DLD1 (cell line): Measurements from ENCODE around the gene MAPK8IP1.

Experiments
- in situ Hi-C: cut with HindIII; loops from 2 replicates; pipeline ENCODE4 v1.10.0; 2017; ENCODE audit warnings: low sequenced_read_pairs

Gene MAPK8IP1

DNA sequence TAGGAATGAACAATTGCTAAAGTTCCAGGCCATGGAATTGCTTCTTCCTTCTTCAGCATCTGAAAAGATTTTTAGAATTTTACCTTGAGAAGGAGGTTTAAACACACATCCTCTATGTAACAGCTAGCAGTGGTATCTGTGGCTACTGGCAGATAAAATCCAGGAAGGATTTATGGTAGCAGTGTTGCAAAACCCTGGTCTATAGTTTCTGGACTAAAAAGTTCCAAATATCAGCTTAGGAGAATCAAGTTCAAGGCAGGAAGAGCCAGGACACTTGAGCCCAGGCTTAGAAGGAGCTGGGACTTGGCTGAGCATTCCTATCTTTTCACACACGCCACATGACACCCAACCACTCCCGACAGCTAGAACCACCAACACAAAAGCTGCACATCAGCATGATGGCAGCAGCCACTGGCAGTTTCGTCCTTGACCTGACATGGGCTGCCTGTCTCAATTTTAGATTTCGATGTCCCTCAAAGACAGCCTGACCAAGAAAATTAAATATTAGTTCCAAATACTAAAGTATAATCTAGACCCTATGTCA, 51.1 kb downstream of the MAPK8IP1 start:
- in situ Hi-C loops, result no loop called here

DNA sequence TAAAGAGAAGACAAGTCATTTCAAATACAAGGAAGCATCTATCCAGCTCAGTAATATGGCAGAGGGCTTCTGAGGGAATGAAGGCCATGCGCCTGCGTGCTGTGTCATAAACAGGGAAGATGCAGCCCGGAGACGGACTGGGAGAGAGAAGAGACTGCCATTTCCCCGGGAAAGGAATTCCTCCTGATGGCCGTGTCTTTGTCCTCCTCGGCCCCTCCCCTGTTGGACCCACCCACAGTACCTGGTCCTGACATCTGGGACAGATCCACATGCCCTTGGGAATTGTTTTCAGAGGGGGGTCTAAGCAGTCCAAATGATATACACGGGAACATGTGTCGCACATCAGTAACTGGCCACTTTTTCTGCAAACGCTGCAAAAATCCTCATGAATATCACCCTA, 52.5 kb downstream of the MAPK8IP1 start:
- in situ Hi-C loops, result no loop called here

DNA sequence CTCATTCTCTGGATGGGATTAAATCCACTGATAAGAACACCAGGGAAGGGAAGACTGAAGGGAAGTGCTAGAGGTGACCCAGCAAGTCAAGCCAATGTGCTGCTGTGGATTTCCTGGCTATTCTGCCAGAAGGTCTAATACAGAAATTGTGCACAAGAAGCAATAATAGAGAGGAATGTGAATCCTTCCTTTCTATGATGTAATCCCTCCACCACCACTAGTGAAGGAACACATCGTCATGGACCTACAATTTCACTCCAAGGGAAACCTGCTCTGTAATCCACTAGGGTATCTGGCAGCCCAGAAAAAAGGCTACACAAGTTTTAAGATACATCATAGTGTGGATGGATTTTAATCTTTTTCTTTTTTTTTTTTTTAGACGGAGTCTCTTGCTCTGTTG, 54.4 kb downstream of the MAPK8IP1 start:
- in situ Hi-C loops, result no loop called here

DNA sequence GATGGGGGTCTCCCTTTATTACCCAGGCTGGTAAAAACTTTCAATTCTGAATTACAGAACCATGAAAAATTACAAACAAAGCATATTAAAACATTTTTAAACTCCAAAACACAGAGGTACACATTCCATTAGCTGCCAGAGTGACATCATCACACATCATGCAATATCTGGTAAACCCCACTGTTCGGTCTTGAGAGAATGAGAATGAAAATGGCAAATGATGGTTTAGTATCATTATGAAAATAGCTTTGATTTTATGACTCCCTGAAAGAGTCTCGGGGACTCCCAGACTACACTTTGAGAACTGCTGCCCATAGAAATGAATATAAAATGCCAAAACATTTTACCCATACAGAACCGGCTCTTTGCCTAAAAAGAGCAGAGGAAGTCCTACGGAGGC, 55.8 kb downstream of the MAPK8IP1 start:
- in situ Hi-C loops, result no loop called here

DNA sequence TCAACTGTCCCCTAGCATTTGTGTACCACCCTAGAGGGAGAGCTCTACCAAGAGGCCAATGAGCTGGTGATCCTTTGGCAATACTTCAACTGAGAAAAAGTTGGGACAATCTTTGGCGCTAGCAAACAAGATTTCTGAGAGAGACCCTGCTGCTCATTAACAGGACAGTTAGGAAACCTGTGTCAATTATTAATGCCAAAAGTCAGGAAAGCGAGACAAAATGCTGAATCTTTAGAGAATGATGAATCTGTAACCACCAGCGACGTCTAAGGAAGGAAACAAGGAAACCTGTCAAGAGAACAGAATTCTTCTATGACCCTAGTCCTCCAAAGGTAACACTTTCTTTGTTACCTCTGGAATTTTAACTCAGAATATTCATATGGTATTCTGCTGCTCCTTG, 56.9 kb downstream of the MAPK8IP1 start:
- in situ Hi-C loops, result no loop called here

DNA sequence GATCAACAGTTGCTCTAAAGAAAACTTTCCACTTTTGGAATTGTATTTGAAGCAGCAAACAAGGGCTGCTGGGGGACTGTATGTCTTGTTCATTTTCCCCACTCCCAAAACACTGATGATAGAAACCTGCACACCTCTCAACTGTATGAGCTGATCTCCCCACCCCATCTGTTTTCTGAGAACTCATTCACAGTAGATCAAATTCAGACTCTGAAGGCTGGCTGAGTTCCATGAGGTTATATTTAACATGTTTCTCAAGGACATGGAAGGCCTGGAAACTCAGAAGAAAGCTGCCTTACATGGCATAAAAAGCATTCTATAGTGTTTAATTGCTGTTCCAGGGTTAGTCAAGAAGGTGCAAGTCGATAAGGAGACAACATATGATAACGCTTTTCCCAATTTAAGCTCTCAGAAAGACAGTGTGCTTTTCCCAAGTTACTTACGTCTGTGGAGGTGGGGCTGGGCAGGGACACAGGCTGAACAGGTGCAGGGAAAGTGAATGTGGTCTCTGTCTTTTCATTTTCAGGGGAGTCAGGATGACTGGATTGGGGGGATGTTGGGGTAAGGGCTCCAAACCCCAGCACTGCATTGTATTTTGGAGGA, 60.0 kb downstream of the MAPK8IP1 start:
- in situ Hi-C loops, result no loop called here

DNA sequence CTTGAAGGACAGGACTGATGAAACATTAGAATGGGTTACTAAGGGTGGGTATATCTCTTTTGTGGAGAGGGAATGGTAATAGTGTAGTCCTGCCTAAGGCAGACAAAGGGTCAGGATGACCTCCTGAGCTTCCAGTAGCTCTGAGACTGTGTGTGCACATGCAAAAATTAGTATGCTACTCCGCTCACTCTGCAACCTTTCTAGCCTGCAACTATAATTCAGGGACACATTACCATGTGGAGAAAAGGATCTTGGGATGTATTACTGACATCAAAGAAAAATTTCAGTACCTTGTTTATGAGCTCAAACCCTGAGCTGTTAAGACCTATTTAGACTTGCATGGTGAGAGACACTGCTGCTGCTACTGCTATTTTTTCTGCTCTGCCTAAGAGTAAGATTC, 62.4 kb downstream of the MAPK8IP1 start:
- in situ Hi-C loops, result no loop called here

DNA sequence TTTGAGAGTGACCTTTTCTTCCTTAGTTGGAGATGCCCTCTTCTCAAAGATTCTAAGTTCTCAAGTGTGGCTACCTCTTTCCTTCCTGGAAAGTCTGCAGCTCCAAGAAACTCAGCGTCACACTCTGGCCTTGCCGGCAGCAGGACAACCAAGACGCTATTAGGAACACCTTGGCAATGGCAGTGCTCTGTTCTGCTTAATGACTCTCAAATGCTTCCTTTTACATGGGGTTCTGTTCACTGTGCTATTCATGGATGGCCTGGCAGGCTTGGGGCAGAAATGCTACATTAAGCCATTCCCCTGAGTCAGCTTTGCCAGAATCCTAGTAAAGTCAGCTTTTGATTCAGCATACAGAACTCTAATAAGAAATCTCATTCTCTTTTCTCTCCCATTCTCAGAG, 62.9 kb downstream of the MAPK8IP1 start:
- in situ Hi-C loops, result no loop called here

DNA sequence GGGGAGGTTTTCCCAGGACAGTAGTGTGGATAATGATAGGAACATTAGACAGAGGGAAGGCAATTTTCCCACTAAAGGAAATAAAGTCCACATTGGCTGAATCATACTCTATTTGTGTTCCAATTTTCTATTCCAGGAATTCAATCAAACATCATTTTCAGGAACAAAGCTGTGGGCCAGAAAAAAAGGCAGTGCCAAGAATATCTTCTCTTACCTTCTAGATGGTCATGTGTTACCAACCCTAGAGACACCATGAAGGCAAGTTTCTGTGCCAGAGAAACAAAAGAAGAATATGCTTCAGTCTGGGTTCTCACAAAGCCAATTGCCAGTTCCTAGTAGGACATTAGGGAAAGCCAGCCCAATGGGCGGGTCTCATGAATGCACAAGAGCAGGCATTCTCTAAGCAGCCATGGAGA, 64.5 kb downstream of the MAPK8IP1 start:
- in situ Hi-C loops, result no loop called here
